Thoracic aorta (tissue), 2 donors: ENCODE measurements around the gene MOV10L1. TPM values are rescaled to one million over a fixed set of nuclear protein-coding genes. Genes with fewer than 3 reads are reported as not detected.
A peak's percentile ranks its signal among the peaks of the same experiment; 100 is the strongest.

Experiments
- ATAC-seq: fragments of 150-250 bp; one replicate; pipeline ENCODE4 v1.8.0; 2017; ENCODE audit warnings: low read depth; ENCODE audit not compliant: insufficient number of reproducible peaks, low FRiP score
- DNase-seq: peaks from one replicate; pipeline ENCODE4 v3.0.0-alpha.2; 2020; ENCODE audit warnings: low spot score
- H3K27ac ChIP-seq, 2 donors: fragments of 200-600 bp; sonication (generic); 1 replicate in 1 of 2; 2 replicates in 1 of 2; pipeline ENCODE4 v1.5.1; 2016; ENCODE audit warnings: mild to moderate bottlenecking in 2 of 2, moderate library complexity in 2 of 2
- H3K27me3 ChIP-seq: fragments of 200-600 bp; sonication (generic); replicated peaks from 2 replicates; pipeline ENCODE4 v1.6.0; 2016; ENCODE audit warnings: mild to moderate bottlenecking; ENCODE audit not compliant: insufficient read depth
- H3K36me3 ChIP-seq: fragments of 200-600 bp; sonication (generic); one replicate; pipeline ENCODE4 v1.5.1; 2016
- H3K4me1 ChIP-seq, 2 donors: fragments of 200-600 bp; sonication (generic); 1 replicate in 1 of 2; 2 replicates in 1 of 2; pipeline versions ENCODE4 v1.5.1 to v1.6.0; 2016; ENCODE audit warnings: low read depth in 2 of 2, mild to moderate bottlenecking in 1 of 2; ENCODE audit not compliant: control insufficient read depth in 1 of 2
- H3K4me3 ChIP-seq: fragments of 200-600 bp; sonication (generic); 2 replicates; pipeline ENCODE4 v1.5.1; 2016; ENCODE audit warnings: mild to moderate bottlenecking
- H3K9me3 ChIP-seq: fragments of 200-600 bp; sonication (generic); 2 replicates; pipeline ENCODE4 v1.5.1; 2016
- total RNA-seq, 2 donors: library from RNA; depleted of rRNA; stranded (reverse); fragments of >200 nt; gene quantifications; one replicate each; pipeline versions ENCODE4 v1.1.0 to v1.2.3, GENCODE V29; 2016
- TF ChIP-seq, protein P1 (sequence below): fragments of 200-600 bp; sonication (generic); IDR thresholded peaks from one replicate; pipeline ENCODE4 v1.5.1; 2019; ENCODE audit warnings: antibody characterized with exemption

Gene MOV10L1
- total RNA-seq, 2 donors from 2014 or later: 4.6 to 7.4 TPM

- Histone ChIP-seq H3K4me1 (peaks cover 11 to 63% of the 10 kb centered on the region in 2 donors), H3K36me3 (no peaks in the 10 kb centered on the region), H3K9me3 (no peaks in the 10 kb centered on the region), H3K27me3 (no peaks in the 10 kb centered on the region), H3K27ac (no peak overlapping the region), H3K4me3 (no peak overlapping the region)
- ATAC-seq (no peak), DNase-seq (no peak)
- TF ChIP-seq, protein P1, sequence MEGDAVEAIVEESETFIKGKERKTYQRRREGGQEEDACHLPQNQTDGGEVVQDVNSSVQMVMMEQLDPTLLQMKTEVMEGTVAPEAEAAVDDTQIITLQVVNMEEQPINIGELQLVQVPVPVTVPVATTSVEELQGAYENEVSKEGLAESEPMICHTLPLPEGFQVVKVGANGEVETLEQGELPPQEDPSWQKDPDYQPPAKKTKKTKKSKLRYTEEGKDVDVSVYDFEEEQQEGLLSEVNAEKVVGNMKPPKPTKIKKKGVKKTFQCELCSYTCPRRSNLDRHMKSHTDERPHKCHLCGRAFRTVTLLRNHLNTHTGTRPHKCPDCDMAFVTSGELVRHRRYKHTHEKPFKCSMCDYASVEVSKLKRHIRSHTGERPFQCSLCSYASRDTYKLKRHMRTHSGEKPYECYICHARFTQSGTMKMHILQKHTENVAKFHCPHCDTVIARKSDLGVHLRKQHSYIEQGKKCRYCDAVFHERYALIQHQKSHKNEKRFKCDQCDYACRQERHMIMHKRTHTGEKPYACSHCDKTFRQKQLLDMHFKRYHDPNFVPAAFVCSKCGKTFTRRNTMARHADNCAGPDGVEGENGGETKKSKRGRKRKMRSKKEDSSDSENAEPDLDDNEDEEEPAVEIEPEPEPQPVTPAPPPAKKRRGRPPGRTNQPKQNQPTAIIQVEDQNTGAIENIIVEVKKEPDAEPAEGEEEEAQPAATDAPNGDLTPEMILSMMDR: no peak
Measured at GRCh38 chr22:50117168-50117762, 27.5 kb downstream of the MOV10L1 start.

DNA sequence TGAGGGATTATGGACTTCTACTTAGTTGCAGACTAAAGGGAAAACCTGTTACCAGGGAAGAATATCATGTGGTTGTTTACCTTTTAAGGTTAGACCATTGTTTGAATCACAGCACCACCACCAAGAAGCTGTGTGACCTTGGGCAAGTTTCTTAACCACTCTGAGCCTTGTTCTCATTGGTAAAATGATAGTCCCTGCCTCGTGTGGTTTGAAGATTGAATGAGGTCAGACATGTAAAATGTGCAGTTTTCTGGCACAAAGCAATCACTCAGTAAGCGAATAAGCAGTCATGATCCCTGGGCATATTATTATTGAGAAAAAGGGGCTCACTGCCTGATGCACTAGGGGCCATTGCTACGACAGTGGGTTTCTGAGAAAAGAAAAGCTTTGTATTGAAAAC lies 28.3 kb downstream of the MOV10L1 start:
- Histone ChIP-seq H3K4me1 (peaks cover 7 to 54% of the 10 kb centered on the region in 2 donors), H3K4me3 (no peak overlapping the region), H3K36me3 (no peaks in the 10 kb centered on the region), H3K27me3 (no peaks in the 10 kb centered on the region), H3K9me3 (peaks cover 4% of the 10 kb centered on the region), H3K27ac (peak overlapping the region; percentile 15 to 51)
- no peak for DNase-seq
- no peak for ATAC-seq
- TF ChIP-seq, protein P1: no peak

GRCh38 chr22:50118557-50119168 lies 28.9 kb downstream of the MOV10L1 start:
- peaks cover 4 to 49% of the 10 kb centered on the region in 2 donors for H3K4me1 ChIP-seq
- no peaks in the 10 kb centered on the region for H3K27me3 ChIP-seq
- H3K4me3 ChIP-seq: no peak overlapping the region
- no peaks in the 10 kb centered on the region for H3K36me3 ChIP-seq
- no peak for ATAC-seq
- peak overlapping the region; percentile 15 to 51 for H3K27ac ChIP-seq
- TF ChIP-seq, protein P1: no peak
- no peak for DNase-seq
- peaks cover 9% of the 10 kb centered on the region for H3K9me3 ChIP-seq

DNA sequence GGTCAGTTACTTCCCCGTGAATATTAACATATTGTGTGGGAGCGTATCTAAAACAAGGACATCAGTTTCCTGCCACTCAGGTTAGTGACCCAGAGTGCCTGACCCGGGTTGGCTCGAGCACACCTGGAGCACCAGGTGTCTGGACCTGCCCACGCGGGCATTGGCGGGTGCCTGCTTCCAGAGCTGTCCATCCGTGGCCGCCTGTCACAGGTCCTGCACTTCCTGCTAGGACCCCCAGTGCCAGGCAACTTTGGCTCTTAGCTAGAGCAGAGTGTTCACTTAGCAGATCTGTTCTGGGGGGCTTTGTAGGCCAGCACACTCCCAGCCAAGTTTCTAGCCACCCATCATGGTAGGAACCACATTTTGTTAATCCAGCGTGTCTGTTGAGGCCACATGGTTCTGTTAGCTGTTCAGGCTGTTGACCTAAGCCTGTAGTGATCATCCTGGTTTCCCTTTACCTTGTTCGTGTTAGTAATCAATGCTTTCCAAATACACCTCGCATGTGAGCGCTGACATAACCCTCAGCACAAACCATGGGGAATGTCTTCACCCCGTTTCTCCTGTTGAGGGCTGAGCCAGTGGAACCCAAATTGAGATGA lies 29.5 kb downstream of the MOV10L1 start:
- H3K36me3 ChIP-seq: no peaks in the 10 kb centered on the region
- DNase-seq (no peak), ATAC-seq (no peak)
- peaks cover 4 to 45% of the 10 kb centered on the region in 2 donors for H3K4me1 ChIP-seq
- peak overlapping the region; percentile 51 to 54 for H3K27ac ChIP-seq
- peaks cover 9% of the 10 kb centered on the region for H3K9me3 ChIP-seq
- TF ChIP-seq, protein P1: no peak
- H3K27me3 ChIP-seq: no peaks in the 10 kb centered on the region
- H3K4me3 ChIP-seq: no peak overlapping the region

GRCh38 chr22:50119768-50120251 lies 30.0 kb downstream of the MOV10L1 start:
- no peaks in the 10 kb centered on the region for H3K27me3 ChIP-seq
- peaks cover 4 to 40% of the 10 kb centered on the region in 2 donors for H3K4me1 ChIP-seq
- H3K27ac ChIP-seq: peak overlapping the region; percentile 51 to 54
- no peak overlapping the region for H3K4me3 ChIP-seq
- peaks cover 9% of the 10 kb centered on the region for H3K9me3 ChIP-seq
- H3K36me3 ChIP-seq: no peaks in the 10 kb centered on the region
- TF ChIP-seq, protein P1: no peak
- ATAC-seq (no peak), DNase-seq (no peak)
